CD14-positive monocyte (primary cell): Measurements from ENCODE around the gene PDIA2. TPM values are rescaled to one million over a fixed set of nuclear protein-coding genes. Genes with fewer than 3 reads are reported as not detected.

Source experiments
- DNase-seq, 3 donors: peaks; one replicate each; pipeline ENCODE4 v3.0.0-alpha.2; 2011 to 2022
- H2AFZ ChIP-seq: 2 replicates; pipeline ENCODE4 v1.6.0; 2012; ENCODE audit warnings: mild to moderate bottlenecking, low read depth, low read length, inconsistent platforms; ENCODE audit not compliant: insufficient read depth, poor library complexity, severe bottlenecking
- H3K27ac ChIP-seq, 2 donors: 1 replicate in 1 of 2; 2 replicates in 1 of 2; pipeline ENCODE4 v1.5.1; 2012 to 2013; ENCODE audit warnings: low read length in 2 of 2, control low read depth in 1 of 2, inconsistent platforms in 1 of 2, low read depth in 1 of 2, mild to moderate bottlenecking in 1 of 2
- H3K27me3 ChIP-seq, 2 donors: one replicate each; pipeline versions ENCODE4 v1.6.0 to v1.6.1; 2011 to 2013; ENCODE audit warnings: low read length in 2 of 2; ENCODE audit not compliant: control insufficient read depth in 2 of 2, insufficient read depth in 2 of 2
- H3K36me3 ChIP-seq, 2 donors: replicated peaks in 1 of 2; 1 replicate in 1 of 2; 2 replicates in 1 of 2; pipeline versions ENCODE4 v1.5.1 to v1.6.1; 2012 to 2013; ENCODE audit warnings: low read length in 2 of 2, control low read depth in 1 of 2, inconsistent platforms in 1 of 2, mild to moderate bottlenecking in 1 of 2; ENCODE audit not compliant: insufficient read depth in 2 of 2, control insufficient read depth in 1 of 2
- H3K4me1 ChIP-seq, 2 donors: 1 replicate in 1 of 2; 2 replicates in 1 of 2; pipeline versions ENCODE4 v1.5.1 to v1.6.1; 2012 to 2013; ENCODE audit warnings: low read length in 2 of 2, control low read depth in 1 of 2, inconsistent platforms in 1 of 2, mild to moderate bottlenecking in 1 of 2, moderate library complexity in 1 of 2; ENCODE audit not compliant: insufficient read depth in 2 of 2, control insufficient read depth in 1 of 2
- H3K4me2 ChIP-seq: replicated peaks from 2 replicates; pipeline ENCODE3; 2012; ENCODE audit warnings: low read length, moderate library complexity, mild to moderate bottlenecking; ENCODE audit not compliant: poor library complexity, severe bottlenecking; ENCODE audit errors: extremely low read depth
- H3K4me3 ChIP-seq, 3 experiments: fragments of 200-600 bp in 1 of 3; sonication (generic) in 1 of 3; replicated peaks in 1 of 3; 1 replicate in 2 of 3; 2 replicates in 1 of 3; pipeline ENCODE4 v1.5.1; 2011 to 2013; ENCODE audit warnings: low read length in 3 of 3, mild to moderate bottlenecking in 3 of 3, control low read depth in 2 of 3, low read depth in 2 of 3, inconsistent platforms in 1 of 3, moderate library complexity in 1 of 3
- H3K79me2 ChIP-seq: 2 replicates; pipeline ENCODE4 v1.6.0; 2012; ENCODE audit warnings: mild to moderate bottlenecking, control low read depth, inconsistent platforms, low read length, moderate library complexity; ENCODE audit not compliant: insufficient read depth
- H3K9ac ChIP-seq: 2 replicates; pipeline ENCODE4 v1.6.0; 2017; ENCODE audit warnings: low read length, mild to moderate bottlenecking; ENCODE audit not compliant: insufficient read depth, poor library complexity, severe bottlenecking
- H3K9me3 ChIP-seq, 2 donors: replicated peaks in 1 of 2; 1 replicate in 1 of 2; 2 replicates in 1 of 2; pipeline versions ENCODE4 v1.5.1 to v1.6.1; 2012 to 2013; ENCODE audit warnings: low read length in 2 of 2, control low read depth in 1 of 2; ENCODE audit not compliant: control insufficient read depth in 1 of 2, insufficient read depth in 1 of 2
- H4K20me1 ChIP-seq: 2 replicates; pipeline ENCODE4 v1.6.0; 2012; ENCODE audit warnings: mild to moderate bottlenecking, low read length, control low read depth, moderate library complexity; ENCODE audit not compliant: insufficient read depth
- H3K27ac Mint-ChIP-seq, 7 donors: one replicate each; pipeline ENCODE4 v1.8.0; 2020; ENCODE audit warnings: mild to moderate bottlenecking in 7 of 7, mixed read lengths in 7 of 7, moderate library complexity in 6 of 7, inconsistent platforms in 2 of 7
- H3K27me3 Mint-ChIP-seq, 3 donors: one replicate each; pipeline ENCODE4 v1.8.0; 2021 to 2022; ENCODE audit warnings: low read depth in 3 of 3, mild to moderate bottlenecking in 3 of 3, mixed read lengths in 3 of 3, moderate library complexity in 3 of 3, inconsistent platforms in 1 of 3
- H3K36me3 Mint-ChIP-seq, 2 donors: one replicate each; pipeline ENCODE4 v1.8.0; 2020; ENCODE audit warnings: mixed read lengths in 2 of 2, inconsistent platforms in 1 of 2, mild to moderate bottlenecking in 1 of 2
- H3K4me1 Mint-ChIP-seq: one replicate; pipeline ENCODE4 v1.8.0; 2020; ENCODE audit warnings: mild to moderate bottlenecking, mixed read lengths
- H3K4me3 Mint-ChIP-seq, 2 donors: one replicate each; pipeline ENCODE4 v1.8.0; 2020; ENCODE audit warnings: mild to moderate bottlenecking in 2 of 2, mixed read lengths in 2 of 2, moderate library complexity in 1 of 2
- H3K9me3 Mint-ChIP-seq, 7 donors: one replicate each; pipeline ENCODE4 v1.8.0; 2020 to 2022; ENCODE audit warnings: mixed read lengths in 7 of 7, mild to moderate bottlenecking in 6 of 7, moderate library complexity in 6 of 7, inconsistent platforms in 2 of 7
- CTCF ChIP-seq: fragments of 200-600 bp; IDR thresholded peaks from one replicate; pipeline ENCODE4 v1.8.0; 2022; ENCODE audit warnings: antibody characterized with exemption, mild to moderate bottlenecking
- WGBS: methylation state at CpG from one replicate; pipeline ENCODE4 v1.1.5; 2013; ENCODE audit warnings: missing lambda C conversion rate; ENCODE audit not compliant: insufficient coverage; 5-methylcytosine and 5-hydroxymethylcytosine counted together
- intact Hi-C, 2 donors: fragments of 100-400 bp; cut with micrococcal nuclease; formaldehyde crosslinking; loops; one replicate each; pipeline versions ENCODE4 v1.15.0 to v1.15.1; 2023
- polyA plus RNA-seq, 3 donors: library from polyadenylated mRNA; depleted of rRNA in 1 of 3; unstranded in 2 of 3; stranded (reverse) in 1 of 3; fragments of 300-500 nt in 2 of 3; fragments of >200 nt in 1 of 3; fragmentation: Illumina TruSeq in 2 of 3; gene quantifications; 1 replicate in 2 of 3; 2 replicates in 1 of 3; pipeline ENCODE4 v1.2.3, GENCODE V29; 2012 to 2021

The PDIA2 gene
- polyA plus RNA-seq, 3 donors = not detected

- TF ChIP-seq CTCF = no peak
- H3K4me3 Mint-ChIP-seq = no peak overlapping the region
- peak overlapping the region in 1 of 3 experiments; percentile 25 for H3K4me3 ChIP-seq
- H3K9me3 Mint-ChIP-seq = peaks cover 0 to 3% (median 0%) of the 10 kb centered on the region in 7 donors
- peaks cover 12 to 16% of the 10 kb centered on the region in 2 donors for H3K4me1 ChIP-seq
- peaks cover 28% of the 10 kb centered on the region for H3K4me1 Mint-ChIP-seq
- peaks cover 0 to 3% (median 0%) of the 10 kb centered on the region in 3 donors for H3K27me3 Mint-ChIP-seq
- H3K36me3 ChIP-seq = no peaks in the 10 kb centered on the region
- no peak for DNase-seq
- H2AFZ ChIP-seq = no peak overlapping the region
- H3K4me2 ChIP-seq = peak overlapping the region; percentile 46
- peaks cover 4% of the 10 kb centered on the region for H4K20me1 ChIP-seq
- WGBS = 100% methylated on average over 1 of the region's 10 CpGs
- peak overlapping the region in 6 of 7 donors; percentile 69 to 82 (median 78) for H3K27ac Mint-ChIP-seq
- H3K9ac ChIP-seq = no peak overlapping the region
- peaks cover 9% of the 10 kb centered on the region for H3K79me2 ChIP-seq
- peak overlapping the region in 1 of 2 donors; percentile 67 for H3K27ac ChIP-seq
- intact Hi-C loops = no loop called here
- H3K9me3 ChIP-seq = no peaks in the 10 kb centered on the region
- H3K36me3 Mint-ChIP-seq = peaks cover 2 to 16% of the 10 kb centered on the region in 2 donors
- H3K27me3 ChIP-seq = no peaks in the 10 kb centered on the region
Measured at GRCh38 chr16:242281-242680, 40.7 kb upstream of the PDIA2 start.

GRCh38 chr16:243348-243747, 39.6 kb upstream of the PDIA2 start:
- Histone ChIP-seq H3K4me1 (peaks cover 12 to 16% of the 10 kb centered on the region in 2 donors), H3K27ac (no peak overlapping the region), H3K4me2 (no peak overlapping the region), H4K20me1 (peaks cover 4% of the 10 kb centered on the region), H3K4me3 (no peak overlapping the region), H3K36me3 (no peaks in the 10 kb centered on the region), H2AFZ (no peak overlapping the region), H3K27me3 (no peaks in the 10 kb centered on the region), H3K79me2 (peaks cover 7% of the 10 kb centered on the region), H3K9me3 (no peaks in the 10 kb centered on the region), H3K9ac (no peak overlapping the region)
- peaks cover 0 to 3% (median 0%) of the 10 kb centered on the region in 3 donors for H3K27me3 Mint-ChIP-seq
- H3K36me3 Mint-ChIP-seq = peaks cover 2 to 16% of the 10 kb centered on the region in 2 donors
- DNase-seq = no peak
- H3K27ac Mint-ChIP-seq = no peak overlapping the region
- 67% methylated on average over 1 of the region's 4 CpGs for WGBS
- peaks cover 28% of the 10 kb centered on the region for H3K4me1 Mint-ChIP-seq
- TF ChIP-seq CTCF = no peak
- H3K9me3 Mint-ChIP-seq = peaks cover 0 to 3% (median 0%) of the 10 kb centered on the region in 7 donors
- intact Hi-C loops = no loop called here
- H3K4me3 Mint-ChIP-seq = no peak overlapping the region
